ENCODE measurements around the gene FBXO45.
"Not testable (repeated sequence)": the region's sequence is repeated elsewhere in the genome, so short reads cannot be mapped to it uniquely, and the experiment has no call there.

FBXO45 gene

DNA sequence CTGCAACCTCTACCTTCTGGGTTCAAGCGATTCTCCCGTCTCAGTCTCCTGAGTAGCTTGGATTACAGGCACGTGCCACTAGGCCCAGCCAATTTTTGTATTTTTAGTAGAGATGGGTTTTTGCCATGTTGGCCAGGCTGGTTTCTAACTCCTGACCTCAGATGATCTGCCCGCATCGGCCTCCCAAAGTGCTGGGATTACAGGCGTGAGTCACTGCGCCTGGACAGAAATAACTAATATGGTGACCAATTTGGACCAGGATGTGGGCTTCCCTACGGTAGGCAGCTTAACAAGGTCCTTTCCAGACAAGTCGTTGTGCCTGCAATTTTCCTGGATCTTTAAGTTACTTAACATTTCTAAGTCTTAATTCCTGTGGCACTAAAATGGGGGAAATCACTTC lies 14.9 kb upstream of the FBXO45 start:
- in situ Hi-C loops (cut with MboI; ENCODE audit: low pct_unique_long_range_greater_than_20kb, low sequenced_read_pairs), result no loop called here
- DNase-seq, result no peak

DNA sequence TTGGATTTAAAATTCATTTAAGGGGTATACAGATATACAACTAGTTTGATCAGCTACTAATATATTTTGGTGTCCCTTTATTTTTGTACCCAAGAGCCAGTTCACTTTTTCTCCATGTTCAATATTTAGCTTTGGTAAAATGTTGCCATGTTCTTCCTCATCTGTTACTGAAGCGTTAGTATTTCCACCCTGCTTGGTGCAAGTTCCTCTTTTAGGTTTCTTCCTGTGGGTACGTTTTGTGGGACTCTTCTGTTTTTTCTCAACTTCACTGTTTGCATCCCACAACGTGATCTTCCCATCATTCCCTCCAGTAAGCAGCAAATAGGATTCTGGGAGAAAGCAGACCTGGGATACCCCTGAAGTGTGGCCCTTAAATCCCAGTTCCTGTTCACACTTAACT lies 14.3 kb upstream of the FBXO45 start:
- peak; percentile 78 for DNase-seq
- in situ Hi-C loops (cut with MboI; ENCODE audit: low pct_unique_long_range_greater_than_20kb, low sequenced_read_pairs), result no loop called here

DNA sequence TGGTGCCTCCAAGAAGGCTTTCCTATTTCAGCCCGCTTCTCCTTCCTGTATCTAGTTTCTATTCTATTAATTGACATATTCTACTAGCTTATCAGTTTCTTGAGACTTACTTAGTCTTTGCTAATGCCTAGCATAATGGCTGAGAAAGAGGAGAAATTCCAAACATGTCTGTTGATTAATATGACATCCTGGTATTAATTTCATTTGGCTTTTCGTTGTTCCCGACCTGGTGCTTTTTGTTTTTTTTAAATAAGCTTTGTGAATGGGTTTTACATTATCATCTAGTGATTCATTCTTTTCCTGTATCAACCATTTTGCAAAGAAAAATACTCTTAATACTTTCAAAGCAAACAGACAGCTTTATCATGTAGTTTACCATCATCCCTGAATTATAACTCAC lies 13.2 kb upstream of the FBXO45 start:
- in situ Hi-C loops (cut with MboI; ENCODE audit: low pct_unique_long_range_greater_than_20kb, low sequenced_read_pairs), result no loop called here
- no peak for DNase-seq

DNA sequence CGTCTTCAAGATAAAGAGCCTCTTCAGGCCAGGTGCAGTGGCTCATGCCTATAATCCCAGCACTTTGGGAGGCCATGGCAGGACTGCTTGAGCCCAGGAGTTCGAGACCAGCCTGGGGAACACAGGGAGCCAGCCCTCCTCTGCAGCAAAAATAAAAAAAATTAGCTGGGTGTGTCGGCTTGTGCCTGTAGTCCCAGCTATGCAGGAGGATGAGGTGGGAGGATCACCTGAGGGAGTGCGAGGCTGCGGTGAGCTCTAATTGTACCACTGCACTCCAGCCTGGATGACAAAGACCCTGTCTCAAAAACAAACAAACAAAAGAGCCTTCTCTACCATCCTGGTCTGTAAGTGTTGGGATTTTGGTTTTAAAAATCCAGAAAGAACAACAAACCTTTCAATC lies 11.2 kb upstream of the FBXO45 start:
- in situ Hi-C loops (cut with MboI; ENCODE audit: low pct_unique_long_range_greater_than_20kb, low sequenced_read_pairs), result no loop called here
- DNase-seq, result no peak

DNA sequence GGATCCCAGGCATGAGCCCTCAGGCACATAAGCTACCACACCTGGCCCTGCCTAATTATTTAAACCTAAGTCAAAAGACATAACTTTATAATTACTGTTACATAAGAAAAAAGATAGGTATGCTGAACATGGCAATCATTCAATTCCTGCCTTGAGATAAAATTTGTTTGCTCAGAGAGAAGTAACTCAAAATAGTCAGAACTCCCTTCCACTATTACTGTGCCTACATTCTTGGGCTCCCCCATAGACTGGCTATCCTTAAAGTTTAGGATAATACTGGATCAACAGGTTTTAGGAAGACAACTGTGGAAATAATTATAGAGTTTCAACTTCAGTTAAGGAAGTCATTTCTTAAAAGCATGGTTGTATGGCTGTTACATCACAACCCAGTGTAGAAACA lies 10.0 kb upstream of the FBXO45 start:
- in situ Hi-C loops (cut with MboI; ENCODE audit: low pct_unique_long_range_greater_than_20kb, low sequenced_read_pairs), result no loop called here
- DNase-seq, result no peak

DNA sequence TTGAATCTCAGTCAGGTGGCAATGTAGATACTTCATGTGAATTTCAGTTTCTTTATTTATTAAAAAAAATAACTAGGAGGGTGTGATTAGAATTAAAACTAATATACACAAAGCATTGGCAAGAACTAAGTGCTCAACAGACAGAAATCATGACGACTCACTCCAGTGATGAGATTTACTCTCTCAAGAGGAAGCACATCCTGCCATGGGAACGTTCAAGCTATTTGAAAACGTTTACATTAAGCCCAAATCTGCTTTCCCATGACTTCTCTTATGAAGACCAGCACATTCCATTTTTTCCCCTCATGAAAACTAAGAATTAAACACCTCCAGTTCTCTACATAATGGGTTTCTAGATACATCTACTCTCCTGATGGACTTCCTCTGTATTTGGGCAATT lies 8.6 kb upstream of the FBXO45 start:
- in situ Hi-C loops (cut with MboI; ENCODE audit: low pct_unique_long_range_greater_than_20kb, low sequenced_read_pairs), result no loop called here
- no peak for DNase-seq

DNA sequence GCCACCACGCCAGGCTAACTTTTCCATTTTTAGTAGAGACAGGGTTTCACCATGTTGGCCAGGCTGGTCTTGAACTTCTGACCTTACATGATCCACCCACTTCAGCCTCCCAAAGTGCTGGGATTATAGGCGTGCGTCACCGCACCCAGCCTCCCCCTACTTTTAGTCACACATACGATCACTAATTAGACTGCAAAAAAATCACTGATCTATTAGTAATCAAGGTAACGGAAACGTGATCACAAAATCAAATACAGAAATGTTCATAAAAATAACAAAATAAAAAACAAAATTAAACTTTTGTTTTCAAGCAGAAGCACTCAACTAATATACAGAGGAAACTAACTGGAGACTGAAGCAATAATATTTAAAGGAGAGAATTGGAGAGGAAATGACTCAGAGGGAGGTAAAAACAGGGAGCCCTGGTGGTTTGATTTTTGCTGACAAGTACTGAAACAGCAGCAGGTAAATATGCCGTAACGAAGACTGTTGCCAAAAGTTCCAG lies 4.7 kb upstream of the FBXO45 start:
- in situ Hi-C loops (cut with MboI; ENCODE audit: low pct_unique_long_range_greater_than_20kb, low sequenced_read_pairs), result no loop called here
- DNase-seq, result peak; percentile 28

DNA sequence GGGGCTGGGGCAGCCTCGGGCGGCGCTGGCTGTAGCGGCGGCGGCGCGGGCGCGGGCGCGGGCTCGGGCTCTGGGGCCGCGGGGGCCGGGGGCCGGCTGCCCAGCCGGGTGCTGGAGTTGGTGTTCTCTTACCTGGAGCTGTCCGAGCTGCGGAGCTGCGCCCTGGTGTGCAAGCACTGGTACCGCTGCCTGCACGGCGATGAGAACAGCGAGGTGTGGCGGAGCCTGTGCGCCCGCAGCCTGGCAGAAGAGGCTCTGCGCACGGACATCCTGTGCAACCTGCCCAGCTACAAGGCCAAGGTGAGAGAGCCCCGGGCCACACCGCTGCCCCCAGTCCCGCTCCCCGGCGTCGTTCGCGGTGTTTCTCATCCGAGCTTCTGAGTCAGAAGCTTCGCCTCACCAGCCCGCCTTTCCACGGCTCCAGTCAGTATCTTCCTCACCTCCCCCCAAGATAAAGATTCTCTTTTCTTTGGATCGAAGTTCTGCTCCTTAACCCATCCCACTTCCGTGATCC lies 600 bp downstream of the FBXO45 start:
- in situ Hi-C loops (cut with MboI; ENCODE audit: low pct_unique_long_range_greater_than_20kb, low sequenced_read_pairs), result no loop called here

DNA sequence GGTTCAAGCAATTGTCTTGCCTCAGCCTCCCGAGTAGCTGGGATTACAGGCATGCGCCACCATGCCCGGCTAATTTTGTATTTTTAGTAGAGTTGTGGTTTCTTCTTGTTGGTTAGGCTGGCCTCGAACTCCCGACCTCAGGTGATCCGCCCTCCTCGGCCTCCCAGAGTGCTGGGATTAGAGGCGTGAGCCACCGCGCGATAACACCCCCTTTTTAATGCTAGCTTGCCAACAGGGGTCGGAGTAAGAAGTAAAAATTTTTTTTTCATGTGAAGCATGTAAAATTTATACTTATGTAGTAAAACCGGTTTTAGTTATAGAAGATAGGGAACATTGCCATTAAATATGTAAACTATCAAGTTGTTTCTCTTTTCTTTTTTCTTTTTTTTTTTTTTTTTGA lies 1.9 kb downstream of the FBXO45 start:
- DNase-seq; in situ Hi-C loops (cut with MboI; ENCODE audit: low pct_unique_long_range_greater_than_20kb, low sequenced_read_pairs): not testable (repeated sequence)

More for the DNA sequence above, 600 bp downstream of the FBXO45 start:
- peak; percentile 37 for DNase-seq

DNA sequence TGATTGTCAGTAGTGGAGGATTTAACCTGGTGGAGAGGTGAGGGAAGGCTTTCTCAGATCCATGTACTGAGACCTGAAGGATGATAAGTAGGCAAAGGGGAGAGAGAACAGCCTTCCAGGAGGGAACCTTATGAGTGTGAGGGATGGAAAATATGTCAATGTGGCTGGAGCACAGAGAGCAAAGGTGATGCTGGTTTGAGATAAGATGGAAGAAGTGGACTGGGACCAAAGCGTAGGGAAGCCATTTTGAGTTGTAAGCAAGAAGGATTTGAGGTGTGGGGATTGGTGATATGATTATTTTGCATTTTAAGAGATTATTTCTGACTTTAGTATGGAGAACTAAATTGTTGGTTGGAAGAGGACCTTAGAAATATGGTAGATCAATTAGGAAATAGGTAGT lies 3.9 kb downstream of the FBXO45 start:
- in situ Hi-C loops (cut with MboI; ENCODE audit: low pct_unique_long_range_greater_than_20kb, low sequenced_read_pairs), result no loop called here
- DNase-seq, result no peak

DNA sequence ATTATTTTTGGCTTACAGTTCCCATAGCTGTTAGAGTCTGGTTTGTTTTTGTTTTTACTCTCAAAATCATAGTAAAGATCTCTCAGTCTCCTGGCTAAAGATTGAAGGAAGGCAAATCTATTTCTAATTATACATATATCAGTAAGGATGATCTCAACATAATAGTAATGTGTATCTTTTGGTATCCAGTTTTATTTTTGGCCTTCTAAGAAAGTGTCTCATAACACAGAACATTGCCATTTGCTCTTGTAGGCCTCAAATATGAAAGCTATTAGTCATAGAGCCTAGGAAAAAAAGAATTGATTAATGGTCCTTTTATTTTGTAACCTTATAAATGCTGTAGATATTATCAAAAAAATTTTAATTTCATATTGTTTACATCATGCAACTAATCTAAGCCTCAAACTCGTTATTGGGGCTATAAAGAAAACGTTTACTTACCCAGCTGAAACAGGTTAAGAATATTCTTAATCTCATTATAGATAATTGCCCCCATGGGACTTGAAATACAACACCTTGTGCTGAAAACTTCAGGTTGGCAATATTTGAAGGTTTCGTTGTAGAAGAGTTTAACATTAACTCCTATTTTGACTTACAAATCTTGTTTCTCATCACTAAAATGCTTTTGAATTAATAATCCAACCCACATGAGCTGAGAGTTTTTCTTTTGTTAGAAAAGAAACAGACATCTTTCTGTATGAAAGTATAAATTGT lies 16.7 kb downstream of the FBXO45 start:
- DNase-seq, result no peak
- in situ Hi-C loops (cut with MboI; ENCODE audit: low pct_unique_long_range_greater_than_20kb, low sequenced_read_pairs), result no loop called here

DNA sequence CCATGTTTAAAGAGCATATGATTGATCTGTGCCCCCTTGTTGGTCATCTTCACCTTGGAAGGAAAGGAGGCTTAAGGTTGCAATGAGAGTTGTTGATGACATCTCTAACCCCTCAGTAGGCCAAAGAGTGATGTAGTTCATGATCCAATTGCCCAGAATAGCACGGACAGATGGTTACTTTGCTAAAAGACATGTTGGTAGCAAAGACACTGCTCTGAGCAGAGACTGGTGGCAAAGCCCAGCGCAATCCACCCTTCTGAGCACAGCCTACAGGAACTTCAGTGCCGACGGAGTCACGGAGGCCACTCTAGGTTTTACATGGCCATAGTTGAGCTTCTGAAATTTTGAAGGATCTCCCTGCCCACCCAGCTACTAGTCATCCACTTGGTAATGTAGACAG lies 21.8 kb downstream of the FBXO45 start:
- no peak for DNase-seq
- in situ Hi-C loops (cut with MboI; ENCODE audit: low pct_unique_long_range_greater_than_20kb, low sequenced_read_pairs), result no loop called here

DNA sequence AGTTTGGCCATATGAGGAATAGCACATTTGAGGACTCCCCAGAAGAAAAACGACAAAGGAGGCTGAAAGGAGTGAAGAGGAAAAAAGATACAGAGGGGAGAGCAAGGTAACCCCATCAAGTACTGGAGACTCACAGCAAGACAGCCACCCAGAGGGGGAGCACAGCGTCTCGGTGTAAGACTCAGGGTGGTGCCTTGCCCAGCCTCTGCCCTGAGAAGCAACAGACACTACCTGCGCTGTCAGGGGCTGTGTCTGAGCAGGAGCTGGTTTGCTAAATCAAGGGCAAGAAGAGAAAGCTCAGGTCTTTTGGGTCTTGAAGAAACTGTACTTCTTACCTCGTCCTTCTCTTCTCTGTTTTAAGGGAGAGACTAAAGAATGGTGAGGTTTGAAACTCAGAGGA lies 27.9 kb downstream of the FBXO45 start:
- in situ Hi-C loops (cut with MboI; ENCODE audit: low pct_unique_long_range_greater_than_20kb, low sequenced_read_pairs), result no loop called here
- peak; percentile 39 for DNase-seq

DNA sequence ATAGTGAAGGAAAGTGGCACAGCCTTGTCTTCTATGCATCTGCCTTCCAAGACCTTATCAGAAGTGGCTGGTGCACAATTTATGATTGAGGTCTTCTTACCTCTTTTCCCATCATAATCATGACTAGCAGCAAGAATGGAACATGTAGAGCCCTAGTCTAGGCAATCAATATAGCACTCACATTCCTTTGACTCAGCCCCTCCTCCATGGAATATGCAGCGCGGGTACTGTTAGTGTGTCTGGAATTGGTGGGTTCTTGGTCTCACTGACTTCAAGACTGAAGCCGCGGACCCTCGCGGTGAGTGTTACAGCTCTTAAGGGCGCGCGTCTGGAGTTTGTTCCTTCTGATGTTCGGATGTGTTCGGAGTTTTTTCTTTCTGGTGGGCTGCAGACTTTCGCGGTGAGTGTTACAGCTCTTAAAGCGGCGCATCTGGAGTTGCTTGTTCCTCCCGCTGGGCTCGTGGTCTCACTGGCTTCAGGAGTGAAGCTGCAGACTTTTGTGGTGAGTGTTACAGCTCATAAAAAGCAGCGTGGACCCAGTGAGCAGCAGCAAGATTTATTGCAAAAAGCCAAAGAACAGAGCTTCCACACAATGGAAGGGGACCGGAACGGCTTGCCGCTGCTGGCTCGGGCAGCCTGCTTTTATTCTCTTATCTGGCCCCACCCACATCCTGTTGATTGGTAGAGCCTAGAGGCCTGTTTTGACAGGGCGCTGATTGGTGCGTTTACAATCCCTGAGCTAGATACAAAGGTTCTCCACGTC lies 29.7 kb downstream of the FBXO45 start:
- peak; percentile 88 for DNase-seq
- in situ Hi-C loops (cut with MboI; ENCODE audit: low pct_unique_long_range_greater_than_20kb, low sequenced_read_pairs), result not testable (repeated sequence)

DNA sequence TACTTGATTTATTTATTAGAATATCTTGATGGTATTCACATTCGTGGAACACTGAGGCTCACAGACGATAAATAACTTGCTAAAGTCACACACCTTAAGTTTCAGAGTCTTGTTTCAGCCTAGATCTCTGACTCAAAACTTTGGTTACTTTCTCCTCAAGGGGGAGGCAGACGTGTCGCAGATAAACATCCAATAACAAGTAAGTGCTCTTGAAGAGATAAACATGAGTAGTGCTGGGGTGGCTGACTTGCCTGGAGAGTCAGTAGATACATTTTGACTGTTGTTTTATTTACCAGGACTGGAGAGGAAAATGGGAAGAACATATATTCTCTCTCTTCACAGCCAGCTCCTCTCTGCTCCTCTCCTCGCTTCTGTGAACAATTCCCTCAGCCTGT lies 31.3 kb downstream of the FBXO45 start:
- no peak for DNase-seq
- in situ Hi-C loops (cut with MboI; ENCODE audit: low pct_unique_long_range_greater_than_20kb, low sequenced_read_pairs), result no loop called here

DNA sequence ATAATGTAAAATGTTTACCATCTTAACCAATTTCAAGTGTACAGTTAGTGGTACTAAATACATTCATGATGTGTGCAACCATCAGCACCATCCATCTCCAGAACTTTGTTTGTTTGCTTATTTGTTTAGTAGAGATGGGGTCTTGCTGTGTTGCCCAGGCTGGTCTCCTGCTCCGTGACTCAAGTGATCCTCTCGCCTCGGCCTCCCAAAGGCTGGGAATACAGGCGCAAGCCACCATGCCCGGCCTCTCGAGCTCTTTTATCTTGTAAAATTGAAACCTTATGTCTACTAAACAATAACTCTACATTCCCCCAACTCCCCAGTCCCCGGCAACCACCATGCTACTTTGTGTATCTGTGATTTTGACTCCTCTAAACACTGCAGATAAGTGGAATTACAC lies 31.9 kb downstream of the FBXO45 start:
- in situ Hi-C loops (cut with MboI; ENCODE audit: low pct_unique_long_range_greater_than_20kb, low sequenced_read_pairs), result no loop called here
- DNase-seq, result no peak

DNA sequence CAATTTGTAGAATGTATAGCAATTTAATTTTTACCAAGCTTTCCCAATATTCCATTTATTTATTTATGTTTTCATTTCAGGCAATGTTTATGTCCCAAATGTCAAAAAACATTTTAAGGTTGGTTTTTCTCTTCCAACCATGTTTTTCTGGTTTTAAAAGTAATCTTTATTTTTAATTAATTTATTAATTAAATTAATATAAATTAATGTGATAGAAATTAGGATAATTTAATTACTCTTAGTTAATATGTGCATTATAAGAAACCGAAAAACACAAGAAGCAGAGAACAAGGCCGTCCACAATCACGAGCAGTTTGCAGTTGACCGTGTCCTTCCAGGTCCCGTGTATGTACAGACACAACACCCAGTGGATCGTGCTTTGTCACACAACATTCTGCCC lies 34.2 kb downstream of the FBXO45 start:
- in situ Hi-C loops (cut with MboI; ENCODE audit: low pct_unique_long_range_greater_than_20kb, low sequenced_read_pairs), result no loop called here
- DNase-seq, result no peak

DNA sequence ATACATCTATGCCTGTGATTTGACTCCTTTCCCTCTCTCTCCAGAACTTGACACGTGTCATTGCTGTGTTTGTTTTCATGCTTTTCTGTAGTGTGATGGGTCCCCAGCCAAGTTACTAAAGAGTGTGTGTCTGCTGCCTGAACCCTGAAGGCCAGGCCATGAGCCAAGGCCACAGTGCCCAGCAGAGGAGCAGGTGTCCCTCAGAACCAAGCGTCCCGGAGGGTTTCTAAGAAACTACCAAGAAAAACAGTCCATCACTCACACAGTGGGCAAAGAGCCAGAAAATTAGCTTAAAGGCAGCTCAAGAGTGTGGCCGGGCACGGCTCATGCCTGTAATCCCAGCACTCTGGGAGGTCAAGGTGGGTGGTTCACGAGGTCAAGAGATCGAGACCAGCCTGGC lies 35.2 kb downstream of the FBXO45 start:
- no peak for DNase-seq
- in situ Hi-C loops (cut with MboI; ENCODE audit: low pct_unique_long_range_greater_than_20kb, low sequenced_read_pairs), result no loop called here

DNA sequence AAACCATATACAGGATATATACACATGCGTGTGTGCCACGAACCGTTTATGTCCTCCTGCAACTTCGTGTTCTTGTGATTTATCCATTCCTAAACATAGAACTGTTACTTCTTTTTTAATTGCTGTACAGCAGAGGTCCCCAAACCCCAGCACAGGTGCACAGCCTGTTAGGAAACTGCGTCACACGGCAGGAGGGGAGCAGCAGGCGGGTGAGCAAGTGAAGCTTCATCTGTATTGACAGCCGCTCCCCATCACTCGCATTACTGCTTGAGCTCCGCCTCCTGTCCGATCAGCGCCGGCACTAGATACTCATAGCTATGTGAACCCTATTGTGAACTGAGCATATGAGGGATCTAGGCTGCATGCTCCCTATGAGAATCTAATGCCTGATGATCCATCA lies 36.1 kb downstream of the FBXO45 start:
- no peak for DNase-seq
- in situ Hi-C loops (cut with MboI; ENCODE audit: low pct_unique_long_range_greater_than_20kb, low sequenced_read_pairs), result no loop called here

DNA sequence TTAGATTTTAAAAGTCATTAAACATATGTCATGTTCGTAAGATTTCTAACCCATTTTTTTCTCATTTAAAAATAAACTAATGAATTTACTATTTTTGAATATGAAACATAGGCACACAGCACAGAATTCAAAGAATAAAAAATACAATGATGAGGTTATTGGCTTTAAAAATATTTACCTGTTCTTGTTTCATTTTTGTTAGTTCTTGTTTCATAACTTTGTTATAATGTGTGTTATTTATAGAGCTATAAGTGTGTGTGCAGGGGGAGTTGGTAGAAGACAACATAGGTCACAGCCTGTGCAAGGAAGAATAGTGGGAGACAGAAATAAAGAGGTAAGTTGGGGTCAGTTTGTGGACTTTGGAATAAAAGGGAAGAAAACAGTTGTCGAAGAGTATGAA lies 40.2 kb downstream of the FBXO45 start:
- in situ Hi-C loops (cut with MboI; ENCODE audit: low pct_unique_long_range_greater_than_20kb, low sequenced_read_pairs), result no loop called here
- DNase-seq, result no peak
